NB4 (cell line): ENCODE measurements around the gene RTL9.

Experiments used
- CTCF ChIP-seq: IDR thresholded peaks from one replicate; pipeline ENCODE4 v1.5.1; 2012; ENCODE audit warnings: low read depth, low read length
- MAX ChIP-seq: IDR thresholded peaks from 2 replicates; pipeline ENCODE4 v1.6.1; 2011; ENCODE audit warnings: low read depth, low read length
- MYC ChIP-seq: IDR thresholded peaks from 2 replicates; pipeline ENCODE4 v1.6.1; 2011; ENCODE audit warnings: low read depth, low read length
- POLR2A ChIP-seq: IDR thresholded peaks from 2 replicates; pipeline ENCODE4 v1.6.1; 2011; ENCODE audit warnings: mild to moderate bottlenecking; ENCODE audit not compliant: insufficient read length; ENCODE audit errors: extremely low read depth

GRCh38 chrX:110402091-110402849 lies 43.6 kb downstream of the RTL9 start:
- TF ChIP-seq CTCF (no peak), MAX (no peak), POLR2A (no peak), MYC (no peak)
